NCI-H446 treated with DMSO at 0.1 percent for 48 hours (cell line): ENCODE measurements around the gene OR56A3.

Source experiments
- DNase-seq: peaks from one replicate; lab custom pipeline; 2025; lab: John Stamatoyannopoulos, UW

Gene OR56A3

DNA sequence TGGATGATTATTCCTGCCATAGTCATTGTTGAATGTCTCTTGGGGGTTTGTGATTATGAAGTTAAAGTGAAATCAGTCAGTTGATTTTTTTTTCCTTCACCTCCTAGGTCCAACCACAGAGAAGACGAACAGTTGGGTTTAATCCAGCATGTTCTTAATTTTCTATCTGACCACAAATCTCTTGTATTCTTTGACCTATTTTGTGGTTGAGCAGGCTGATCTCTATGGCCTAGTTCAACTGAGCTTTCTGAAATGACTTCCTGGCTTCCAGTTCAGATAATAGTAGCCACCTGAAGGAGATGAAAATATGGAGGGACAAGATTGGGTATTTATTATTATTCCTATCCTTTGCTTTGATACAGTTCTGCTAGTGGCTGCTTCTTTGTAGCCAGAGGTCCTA, 31.5 kb downstream of the OR56A3 start:
- no peak for DNase-seq

GRCh38 chr11:5983443-5983842, 41.4 kb downstream of the OR56A3 start:
- no peak for DNase-seq

GRCh38 chr11:5986885-5987284, 44.8 kb downstream of the OR56A3 start, which contains the start of gene OR52L1:
Gene OR52L1 (minus strand): TSS chr11:5986985. CDS start chr11:5986930, 55 bp downstream.
- no peak for DNase-seq

DNA sequence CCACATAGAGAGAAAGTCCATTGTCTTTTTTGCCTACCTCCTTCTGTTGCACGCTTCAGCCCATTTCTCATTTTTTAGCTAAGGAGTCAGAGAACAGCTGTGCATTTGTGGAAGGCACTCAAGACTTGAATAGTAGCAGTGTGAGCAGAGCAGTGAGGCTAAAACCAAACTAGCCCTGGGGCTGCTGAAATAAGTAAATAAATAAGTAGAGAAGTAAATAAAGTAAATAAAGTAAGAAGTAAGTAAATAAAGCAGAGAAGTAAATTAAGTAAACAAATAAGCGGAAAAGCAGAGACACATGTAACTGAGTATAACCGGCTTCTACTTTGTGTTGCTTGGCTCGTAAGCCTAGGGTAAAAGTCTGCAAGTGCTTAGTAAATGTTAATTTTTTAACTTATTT, 47.2 kb downstream of the OR56A3 start:
- DNase-seq = no peak

DNA sequence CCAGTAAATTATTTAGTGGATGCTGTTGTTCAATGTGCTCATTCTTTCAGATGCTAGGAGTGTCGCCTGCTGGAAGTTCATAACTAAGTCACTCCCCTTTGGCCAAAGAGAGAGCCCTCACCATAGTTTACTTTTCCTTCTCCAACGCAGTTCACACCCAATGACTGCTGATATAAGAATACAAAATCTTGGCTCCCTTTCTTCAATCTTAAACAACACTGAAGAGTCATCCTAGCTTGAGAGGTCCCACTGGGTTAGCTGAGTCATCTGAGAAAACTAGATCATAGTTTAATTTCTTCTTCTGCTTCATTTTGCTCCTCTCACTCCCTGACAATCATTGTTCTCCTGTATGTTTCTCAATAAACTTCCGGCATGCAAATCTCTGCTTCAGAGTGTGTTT, 50.1 kb downstream of the OR56A3 start:
- DNase-seq = no peak

DNA sequence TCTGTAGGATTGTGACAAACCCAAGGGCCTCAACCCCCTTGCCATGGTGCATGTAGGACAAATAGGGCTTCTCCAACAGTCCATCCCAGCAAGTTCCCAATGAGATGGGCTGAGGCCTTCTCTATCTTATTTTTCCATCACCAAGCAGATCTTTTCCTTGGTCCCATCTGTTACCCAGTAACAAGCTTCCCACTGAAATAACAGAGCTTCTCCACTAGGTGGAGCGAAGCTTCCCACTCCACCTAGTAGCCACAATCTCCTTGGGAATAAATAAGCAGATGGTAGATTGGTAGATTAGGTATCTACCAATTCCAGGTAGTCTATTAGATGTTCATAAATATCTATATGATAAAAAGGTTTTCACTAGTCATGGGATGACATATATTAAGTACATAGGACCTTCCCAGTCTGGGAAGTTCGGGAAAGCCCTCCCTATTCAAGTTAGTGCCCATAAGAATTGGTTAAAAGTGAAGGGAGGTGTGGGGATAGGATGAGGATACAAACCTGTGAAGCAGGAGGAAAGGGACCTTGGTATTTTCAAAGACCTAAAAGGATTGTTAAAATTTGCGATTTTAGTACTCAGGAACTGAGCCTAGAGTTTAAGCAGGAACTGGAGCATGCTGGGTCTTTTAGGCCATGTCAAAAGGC, 50.7 kb downstream of the OR56A3 start:
- no peak for DNase-seq

DNA sequence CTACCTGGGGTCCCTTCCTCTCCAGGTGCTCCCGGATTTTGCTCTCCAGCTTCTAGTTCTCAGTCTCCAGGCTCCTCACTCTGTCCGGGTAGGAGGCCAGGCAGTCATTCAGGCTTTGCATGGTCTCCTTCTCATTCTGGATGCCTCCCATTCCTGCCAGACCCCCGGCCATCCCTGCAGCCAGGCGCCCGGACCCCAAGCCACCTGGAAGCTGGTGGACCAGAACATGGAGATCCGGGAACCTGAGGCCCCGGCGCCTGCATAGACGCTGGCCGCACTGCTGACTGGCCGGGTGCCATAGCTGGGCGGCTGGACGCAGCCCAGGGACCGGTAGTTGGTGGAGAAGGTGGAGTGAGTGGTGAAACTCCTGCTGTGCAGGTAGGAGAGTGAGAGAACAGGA, 52.7 kb downstream of the OR56A3 start:
- DNase-seq = no peak
